Nephron (organoid): ENCODE data around the gene VTI1A.

Experiments used
- H3K27ac Mint-ChIP-seq, 3 experiments: 2 replicates each; pipeline ENCODE4 v1.8.0; 2020; ENCODE audit warnings: mixed read lengths in 3 of 3, mild to moderate bottlenecking in 2 of 3, moderate library complexity in 1 of 3
- H3K27me3 Mint-ChIP-seq: 2 replicates; pipeline ENCODE4 v1.8.0; 2021; ENCODE audit warnings: low read depth, mild to moderate bottlenecking, moderate library complexity, mixed read lengths
- H3K36me3 Mint-ChIP-seq: 2 replicates; pipeline ENCODE4 v1.8.0; 2020; ENCODE audit warnings: low read depth, mixed read lengths
- H3K4me1 Mint-ChIP-seq: 2 replicates; pipeline ENCODE4 v1.8.0; 2020; ENCODE audit warnings: mixed read lengths
- H3K4me3 Mint-ChIP-seq, 3 experiments: 2 replicates each; pipeline ENCODE4 v1.8.0; 2020; ENCODE audit warnings: mild to moderate bottlenecking in 3 of 3, mixed read lengths in 3 of 3, moderate library complexity in 2 of 3
- H3K9me3 Mint-ChIP-seq: 2 replicates; pipeline ENCODE4 v1.8.0; 2020; ENCODE audit warnings: mixed read lengths
- TF ChIP-seq, protein P1 (sequence below), 3 experiments: fragments of 200-600 bp; sonication (generic); IDR thresholded peaks; one replicate each; pipeline ENCODE4 v1.5.0; 2021; ENCODE audit warnings: antibody characterized with exemption in 3 of 3; ENCODE audit not compliant: unreplicated experiment in 3 of 3

The VTI1A gene

DNA sequence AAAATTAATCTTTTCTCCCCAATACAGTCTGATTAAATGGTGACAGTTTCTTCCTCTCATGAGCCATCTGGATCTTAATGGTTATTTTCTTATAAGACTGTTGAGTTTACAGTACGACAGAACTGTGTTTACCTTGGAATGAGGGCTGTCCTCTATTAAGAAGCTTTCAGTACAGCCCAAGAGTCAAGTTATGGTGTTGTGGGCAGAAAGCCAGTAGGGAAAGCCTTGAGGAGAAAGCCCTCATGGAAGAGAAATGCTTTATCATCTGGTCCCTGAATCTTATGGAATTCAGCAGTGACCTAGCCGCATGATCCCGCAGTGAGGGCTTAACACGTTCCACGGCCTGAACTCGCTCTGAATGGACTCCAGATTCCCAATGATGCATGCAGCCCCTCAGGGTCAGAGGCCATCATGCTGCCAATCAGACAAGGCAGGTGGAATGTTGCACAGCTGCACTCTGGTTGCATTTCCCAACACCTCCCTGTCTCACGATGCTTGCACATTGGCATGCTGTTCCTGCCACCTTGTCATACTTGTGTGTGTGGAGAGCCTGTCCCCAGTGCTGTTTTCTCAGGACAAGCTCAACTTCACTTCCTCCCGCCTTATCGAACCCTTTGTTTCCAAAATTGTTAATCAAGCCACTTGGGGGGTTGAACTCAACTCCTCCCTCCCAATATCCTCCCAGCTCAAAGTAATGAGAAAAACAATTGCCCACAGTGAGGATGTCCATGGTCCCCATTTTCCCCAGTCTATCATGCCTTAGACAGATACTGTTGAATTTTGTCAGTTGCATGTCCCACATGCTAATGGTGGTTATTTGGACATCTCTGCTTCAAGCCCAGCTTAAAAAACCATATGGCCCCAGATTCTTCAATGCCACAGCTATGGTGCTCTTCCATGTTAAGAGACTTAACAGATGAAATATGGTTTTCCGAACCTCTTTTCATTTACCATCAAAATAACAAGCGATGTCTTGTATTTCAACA lies 291.9 kb downstream of the VTI1A start:
- TF ChIP-seq, protein P1, sequence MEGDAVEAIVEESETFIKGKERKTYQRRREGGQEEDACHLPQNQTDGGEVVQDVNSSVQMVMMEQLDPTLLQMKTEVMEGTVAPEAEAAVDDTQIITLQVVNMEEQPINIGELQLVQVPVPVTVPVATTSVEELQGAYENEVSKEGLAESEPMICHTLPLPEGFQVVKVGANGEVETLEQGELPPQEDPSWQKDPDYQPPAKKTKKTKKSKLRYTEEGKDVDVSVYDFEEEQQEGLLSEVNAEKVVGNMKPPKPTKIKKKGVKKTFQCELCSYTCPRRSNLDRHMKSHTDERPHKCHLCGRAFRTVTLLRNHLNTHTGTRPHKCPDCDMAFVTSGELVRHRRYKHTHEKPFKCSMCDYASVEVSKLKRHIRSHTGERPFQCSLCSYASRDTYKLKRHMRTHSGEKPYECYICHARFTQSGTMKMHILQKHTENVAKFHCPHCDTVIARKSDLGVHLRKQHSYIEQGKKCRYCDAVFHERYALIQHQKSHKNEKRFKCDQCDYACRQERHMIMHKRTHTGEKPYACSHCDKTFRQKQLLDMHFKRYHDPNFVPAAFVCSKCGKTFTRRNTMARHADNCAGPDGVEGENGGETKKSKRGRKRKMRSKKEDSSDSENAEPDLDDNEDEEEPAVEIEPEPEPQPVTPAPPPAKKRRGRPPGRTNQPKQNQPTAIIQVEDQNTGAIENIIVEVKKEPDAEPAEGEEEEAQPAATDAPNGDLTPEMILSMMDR (IDR thresholded peaks at IDR 0.05; ENCODE audit: unreplicated experiment in 3 of 3): no peak
- Mint-ChIP-seq H3K27me3 (no peaks in the 10 kb centered on the region), H3K36me3 (no peaks in the 10 kb centered on the region), H3K4me3 (no peak overlapping the region), H3K9me3 (no peaks in the 10 kb centered on the region), H3K4me1 (peaks cover 57% of the 10 kb centered on the region), H3K27ac (peak overlapping the region; percentile 83 to 87 (median 86))

DNA sequence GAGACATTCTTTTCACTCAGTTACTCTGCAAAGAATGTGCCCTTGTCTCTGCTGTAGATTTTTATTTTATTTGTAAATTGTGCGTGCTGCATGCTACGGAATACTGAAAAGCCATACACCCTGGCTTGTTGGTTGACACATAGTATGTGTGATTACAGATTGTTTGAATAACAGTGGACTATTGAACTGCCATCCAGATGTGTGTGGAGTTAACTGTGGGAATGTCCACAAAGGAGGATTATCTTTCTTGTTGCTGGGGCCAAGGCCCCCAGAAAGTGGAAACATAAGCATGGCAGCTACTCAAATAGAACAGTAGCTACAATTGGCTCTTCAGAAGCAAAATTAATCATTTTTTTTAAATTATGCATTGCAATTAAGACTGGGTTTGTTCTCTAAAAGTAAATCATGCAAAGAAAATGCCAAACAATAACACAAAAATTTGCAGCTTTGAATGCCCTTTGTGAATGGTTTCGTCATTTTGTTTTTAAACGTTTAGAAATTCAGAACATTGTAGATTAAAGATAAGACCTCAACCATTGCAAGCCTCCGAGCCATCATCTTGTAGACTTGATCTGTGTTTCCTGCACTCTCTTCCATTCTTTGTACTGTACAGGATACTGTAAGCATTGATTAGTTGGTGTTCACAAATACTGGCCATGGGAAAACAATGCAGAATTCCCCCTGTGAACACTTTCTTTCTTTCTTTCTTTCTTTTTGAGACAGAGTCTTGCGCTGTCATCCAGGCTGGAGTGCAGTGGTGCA lies 292.8 kb downstream of the VTI1A start:
- H3K36me3 Mint-ChIP-seq: no peaks in the 10 kb centered on the region
- H3K4me1 Mint-ChIP-seq: peaks cover 59% of the 10 kb centered on the region
- H3K9me3 Mint-ChIP-seq: no peaks in the 10 kb centered on the region
- no peak overlapping the region for H3K4me3 Mint-ChIP-seq
- H3K27ac Mint-ChIP-seq: peak overlapping the region in 2 of 3 experiments; percentile 86 to 87
- TF ChIP-seq, protein P1 (IDR thresholded peaks at IDR 0.05; ENCODE audit: unreplicated experiment in 3 of 3): no peak
- no peaks in the 10 kb centered on the region for H3K27me3 Mint-ChIP-seq

DNA sequence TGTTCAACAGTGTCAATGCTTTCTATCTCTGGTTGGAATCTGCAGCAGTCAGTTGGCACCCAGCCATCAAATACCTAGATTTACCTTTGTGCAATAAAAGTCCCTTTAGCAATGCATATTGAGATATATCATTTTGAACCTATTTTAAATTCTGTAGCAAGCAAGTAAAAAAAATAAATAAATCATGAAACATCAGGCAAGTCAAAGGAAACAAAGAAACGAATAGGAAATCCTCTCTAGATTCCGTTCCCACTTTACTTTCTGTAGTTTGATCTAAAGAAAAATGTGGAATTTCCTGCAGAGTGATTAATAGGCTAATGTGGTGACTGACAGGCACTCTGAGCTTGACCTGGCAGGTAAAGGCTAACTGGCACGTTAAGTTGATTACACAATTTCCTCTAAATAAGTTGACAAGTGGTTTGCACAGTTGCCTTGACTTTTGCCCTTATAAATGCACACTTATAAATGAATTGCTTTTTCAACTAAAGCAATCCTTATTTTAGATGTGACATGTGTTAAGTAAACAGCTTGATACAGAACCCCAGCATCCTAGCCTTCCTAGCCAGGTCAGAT lies 294.9 kb downstream of the VTI1A start:
- TF ChIP-seq, protein P1 (IDR thresholded peaks at IDR 0.05; ENCODE audit: unreplicated experiment in 3 of 3): no peak
- H3K4me3 Mint-ChIP-seq: no peak overlapping the region
- H3K27me3 Mint-ChIP-seq: no peaks in the 10 kb centered on the region
- H3K9me3 Mint-ChIP-seq: no peaks in the 10 kb centered on the region
- H3K4me1 Mint-ChIP-seq: peaks cover 62% of the 10 kb centered on the region
- no peaks in the 10 kb centered on the region for H3K36me3 Mint-ChIP-seq
- H3K27ac Mint-ChIP-seq: peak overlapping the region in 1 of 3 experiments; percentile 77

DNA sequence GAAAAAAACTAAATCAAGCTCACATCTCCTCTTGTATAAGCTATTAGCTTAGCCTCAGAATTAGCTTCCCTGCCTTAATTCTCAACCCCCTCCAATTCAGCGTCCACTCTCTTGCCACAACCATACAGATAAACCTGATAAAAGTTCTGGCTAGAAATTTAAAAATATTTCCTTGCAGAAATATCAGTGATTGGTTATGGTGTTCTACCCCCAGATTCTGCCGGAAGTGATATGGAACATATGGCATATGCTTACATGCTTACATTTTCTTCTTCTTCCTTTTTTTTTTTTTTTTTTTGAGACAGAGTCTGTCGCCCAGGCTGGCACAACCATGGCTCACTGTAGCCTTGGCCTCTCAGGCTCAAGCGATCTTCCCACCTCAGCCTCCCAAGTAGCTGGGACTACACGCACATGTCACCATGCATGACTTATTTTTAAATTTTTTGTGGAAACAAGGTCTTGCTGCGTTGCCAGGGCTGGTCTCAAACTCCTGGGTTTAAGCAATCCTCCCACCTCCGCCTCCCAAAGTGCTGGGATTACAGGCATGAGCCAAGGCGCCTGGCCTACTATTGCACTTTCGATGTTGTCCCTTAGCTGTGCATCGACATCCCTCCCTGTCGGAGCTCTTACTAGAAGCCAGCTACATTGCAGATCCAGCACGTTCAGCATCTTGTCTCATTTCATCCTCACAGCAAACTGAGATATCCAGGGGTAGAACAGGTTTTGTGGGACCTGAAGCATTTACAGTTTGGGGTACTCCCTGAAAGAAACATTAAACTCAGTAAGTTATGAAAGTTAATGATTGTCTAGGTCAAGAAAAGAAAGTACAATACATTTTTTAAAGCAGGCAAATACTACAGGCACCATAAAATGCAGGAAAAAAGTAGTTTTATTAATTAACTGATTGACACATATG lies 297.4 kb downstream of the VTI1A start:
- Mint-ChIP-seq H3K9me3 (no peaks in the 10 kb centered on the region), H3K4me1 (peaks cover 42% of the 10 kb centered on the region), H3K4me3 (no peak overlapping the region), H3K36me3 (no peaks in the 10 kb centered on the region), H3K27me3 (no peaks in the 10 kb centered on the region), H3K27ac (peak overlapping the region; percentile 61 to 71 (median 69))
- TF ChIP-seq, protein P1 (IDR thresholded peaks at IDR 0.05; ENCODE audit: unreplicated experiment in 3 of 3): no peak

DNA sequence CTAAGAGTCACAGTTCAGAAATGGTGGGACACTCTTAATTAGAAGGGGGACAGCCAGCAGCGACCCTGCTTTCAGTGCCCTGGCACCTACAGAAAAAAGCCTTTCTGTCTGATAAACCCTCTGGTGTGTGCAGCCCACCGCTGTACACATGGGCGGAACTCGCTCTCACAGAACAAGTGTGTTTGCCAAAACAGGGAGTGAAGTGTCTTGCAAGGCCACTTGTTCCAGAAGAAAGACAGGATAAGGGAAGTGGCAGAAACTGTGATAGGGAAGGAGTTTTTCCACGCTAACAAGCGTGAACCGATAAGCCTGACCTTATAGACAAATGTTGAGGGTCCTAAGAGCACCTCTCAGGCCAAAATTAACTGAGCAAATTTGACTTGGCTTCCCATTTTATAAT lies 299.3 kb downstream of the VTI1A start:
- Mint-ChIP-seq H3K4me1 (peaks cover 45% of the 10 kb centered on the region), H3K4me3 (no peak overlapping the region), H3K27ac (no peak overlapping the region), H3K27me3 (no peaks in the 10 kb centered on the region), H3K36me3 (no peaks in the 10 kb centered on the region), H3K9me3 (no peaks in the 10 kb centered on the region)
- TF ChIP-seq, protein P1 (IDR thresholded peaks at IDR 0.05; ENCODE audit: unreplicated experiment in 3 of 3): no peak
